GM12864 (cell line): ENCODE measurements around the gene TNIP1.

Experiments used
- DNase-seq: peaks from one replicate; pipeline ENCODE4 v3.0.0-alpha.2; 2011; ENCODE audit warnings: low read depth
- H3K4me3 ChIP-seq: 2 replicates; pipeline ENCODE4 v1.5.1; 2011; ENCODE audit warnings: mild to moderate bottlenecking, low read depth, low read length, control low read depth
- TF ChIP-seq, protein P1 (sequence below): IDR thresholded peaks from 2 replicates; pipeline ENCODE4 v1.5.1; 2011; ENCODE audit warnings: low read depth, mild to moderate bottlenecking, moderate library complexity, low read length, control low read depth, inconsistent platforms; ENCODE audit errors: missing control alignments

Gene TNIP1

DNA sequence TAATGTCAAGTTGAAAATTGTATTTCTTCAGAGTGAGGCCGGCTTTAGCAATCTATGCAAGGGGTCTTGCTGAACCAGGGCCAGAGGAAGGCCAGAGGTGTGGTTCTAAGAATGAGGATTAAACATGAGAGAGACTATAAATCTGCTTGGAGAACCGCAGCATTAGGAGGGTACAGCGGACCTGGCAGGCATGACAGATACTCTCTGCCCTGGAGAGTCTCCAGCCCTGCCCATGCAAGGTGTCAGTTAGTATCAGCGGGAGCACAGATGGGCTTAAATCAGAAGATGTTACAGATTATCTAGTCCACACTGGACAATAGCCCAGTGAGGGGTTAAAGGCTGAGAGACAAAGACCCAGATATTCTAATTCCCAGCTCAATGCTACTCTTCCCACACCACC is 71.9 kb downstream of the TNIP1 start:
- no peak for DNase-seq
- H3K4me3 ChIP-seq: no peak overlapping the region
- TF ChIP-seq, protein P1, sequence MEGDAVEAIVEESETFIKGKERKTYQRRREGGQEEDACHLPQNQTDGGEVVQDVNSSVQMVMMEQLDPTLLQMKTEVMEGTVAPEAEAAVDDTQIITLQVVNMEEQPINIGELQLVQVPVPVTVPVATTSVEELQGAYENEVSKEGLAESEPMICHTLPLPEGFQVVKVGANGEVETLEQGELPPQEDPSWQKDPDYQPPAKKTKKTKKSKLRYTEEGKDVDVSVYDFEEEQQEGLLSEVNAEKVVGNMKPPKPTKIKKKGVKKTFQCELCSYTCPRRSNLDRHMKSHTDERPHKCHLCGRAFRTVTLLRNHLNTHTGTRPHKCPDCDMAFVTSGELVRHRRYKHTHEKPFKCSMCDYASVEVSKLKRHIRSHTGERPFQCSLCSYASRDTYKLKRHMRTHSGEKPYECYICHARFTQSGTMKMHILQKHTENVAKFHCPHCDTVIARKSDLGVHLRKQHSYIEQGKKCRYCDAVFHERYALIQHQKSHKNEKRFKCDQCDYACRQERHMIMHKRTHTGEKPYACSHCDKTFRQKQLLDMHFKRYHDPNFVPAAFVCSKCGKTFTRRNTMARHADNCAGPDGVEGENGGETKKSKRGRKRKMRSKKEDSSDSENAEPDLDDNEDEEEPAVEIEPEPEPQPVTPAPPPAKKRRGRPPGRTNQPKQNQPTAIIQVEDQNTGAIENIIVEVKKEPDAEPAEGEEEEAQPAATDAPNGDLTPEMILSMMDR: no peak

GRCh38 chr5:151008210-151008491 is 72.7 kb downstream of the TNIP1 start:
- TF ChIP-seq, protein P1: no peak

DNA sequence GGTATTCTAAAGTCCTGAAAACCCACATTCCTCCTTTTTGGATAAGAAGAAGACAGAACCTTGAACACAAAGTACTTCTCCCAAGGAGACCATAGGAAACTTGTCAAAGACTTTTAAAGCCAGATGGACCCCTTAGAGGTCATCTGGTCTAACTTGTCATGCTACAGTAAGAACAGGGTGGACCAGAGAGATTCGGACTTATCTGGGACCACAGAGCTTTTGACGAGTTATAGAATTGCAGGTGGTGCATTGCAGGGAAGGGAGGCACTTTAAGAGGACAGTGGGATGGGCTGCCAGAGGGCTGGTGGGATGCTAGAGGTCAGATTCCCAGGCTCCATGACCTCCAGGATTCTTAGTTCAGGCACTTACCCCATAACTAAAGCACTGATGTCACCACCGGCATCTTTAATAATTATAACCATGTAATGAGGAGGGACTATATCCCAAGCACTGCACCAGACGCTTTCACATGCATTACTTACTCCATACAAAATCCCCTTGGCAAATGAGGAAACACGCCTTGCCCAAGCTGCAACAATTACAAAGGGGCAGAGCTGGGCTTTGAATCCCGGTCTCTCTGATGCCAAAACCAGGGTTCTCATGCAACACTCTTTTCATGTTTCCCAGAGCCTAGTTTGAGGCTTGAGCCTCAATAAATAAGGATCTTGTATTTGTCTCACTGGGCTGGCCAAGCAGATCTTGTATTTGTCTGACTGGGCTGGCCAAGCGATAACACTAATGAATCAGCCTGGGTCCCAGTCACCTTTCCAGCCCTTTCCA is 73.2 kb downstream of the TNIP1 start:
- no peak overlapping the region for H3K4me3 ChIP-seq
- TF ChIP-seq, protein P1: no peak
- DNase-seq: no peak

More at GRCh38 chr5:151008210-151008491, 72.7 kb downstream of the TNIP1 start:
- no peak overlapping the region for H3K4me3 ChIP-seq
- no peak for DNase-seq

DNA sequence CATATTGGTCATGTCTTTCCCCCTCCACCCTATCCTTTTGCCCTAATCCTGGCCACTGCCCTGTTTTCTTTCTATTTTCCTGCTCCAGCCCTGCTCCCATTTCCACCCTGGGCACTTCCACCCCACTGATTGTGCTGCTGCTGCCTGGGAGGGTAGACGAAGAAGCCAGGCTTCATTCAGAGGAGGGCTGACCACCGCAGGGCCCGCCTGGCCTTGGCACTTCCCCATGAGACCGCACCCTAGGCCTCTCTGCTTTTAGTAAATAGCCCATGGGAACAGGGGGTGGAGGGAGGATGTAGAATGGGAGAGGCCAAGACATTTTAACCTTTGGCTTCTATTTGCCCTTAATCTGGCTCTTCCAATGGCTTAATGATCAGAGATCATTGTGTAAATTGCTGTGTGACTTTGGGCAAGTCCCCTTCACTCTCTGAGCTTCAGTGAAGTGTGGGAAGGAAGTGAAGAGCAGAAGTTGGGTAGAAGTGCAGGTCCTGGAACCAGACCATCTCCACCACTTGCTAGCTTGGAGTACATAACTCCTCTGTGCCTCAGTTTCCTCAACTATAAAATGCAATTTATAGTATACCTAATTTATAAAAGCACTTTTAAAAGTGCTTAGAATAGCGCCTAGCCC is 74.0 kb downstream of the TNIP1 start:
- H3K4me3 ChIP-seq: no peak overlapping the region
- DNase-seq: no peak
- TF ChIP-seq, protein P1: no peak

GRCh38 chr5:151005950-151006576 is 74.8 kb downstream of the TNIP1 start:
- TF ChIP-seq, protein P1: no peak
- DNase-seq: no peak
- H3K4me3 ChIP-seq: no peak overlapping the region

DNA sequence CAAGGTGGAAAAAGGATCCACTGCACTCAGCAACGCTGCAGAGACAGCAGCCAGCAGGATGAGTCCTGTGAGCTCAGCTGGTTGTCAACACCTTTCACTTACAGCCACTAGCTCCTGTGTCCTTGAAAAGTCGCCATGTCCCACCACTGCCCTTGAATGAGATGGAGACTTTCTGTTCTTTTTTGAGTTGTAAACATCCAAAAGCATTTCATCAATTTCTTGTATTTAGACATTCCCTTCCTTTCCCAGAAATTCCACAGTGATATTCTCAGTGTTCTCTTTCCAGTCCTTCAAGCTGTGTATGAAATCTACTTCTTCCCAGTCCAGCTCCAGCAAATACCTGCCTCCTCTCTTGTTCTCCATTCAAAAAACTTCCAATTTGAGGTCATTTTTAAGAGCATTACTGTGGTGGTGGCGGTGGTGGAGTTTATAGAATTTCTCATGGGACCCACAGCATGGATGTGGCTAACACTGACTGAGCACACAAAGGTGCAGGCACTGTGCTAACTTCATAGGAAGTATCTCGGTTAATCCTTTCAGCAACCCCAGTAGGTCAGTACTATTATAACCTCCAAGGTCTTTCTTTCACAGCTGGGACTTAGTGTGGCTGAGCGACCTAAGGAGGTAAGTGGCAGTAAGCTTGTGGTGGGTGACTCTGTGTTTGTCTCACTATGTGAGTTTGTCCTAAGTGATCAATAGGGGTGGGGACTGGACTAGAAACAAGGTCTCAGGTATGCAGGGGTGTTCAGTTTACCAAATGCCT is 75.5 kb downstream of the TNIP1 start:
- no peak for DNase-seq
- no peak overlapping the region for H3K4me3 ChIP-seq
- TF ChIP-seq, protein P1: no peak
